ENCODE measurements around the gene LRATD1.

DNA sequence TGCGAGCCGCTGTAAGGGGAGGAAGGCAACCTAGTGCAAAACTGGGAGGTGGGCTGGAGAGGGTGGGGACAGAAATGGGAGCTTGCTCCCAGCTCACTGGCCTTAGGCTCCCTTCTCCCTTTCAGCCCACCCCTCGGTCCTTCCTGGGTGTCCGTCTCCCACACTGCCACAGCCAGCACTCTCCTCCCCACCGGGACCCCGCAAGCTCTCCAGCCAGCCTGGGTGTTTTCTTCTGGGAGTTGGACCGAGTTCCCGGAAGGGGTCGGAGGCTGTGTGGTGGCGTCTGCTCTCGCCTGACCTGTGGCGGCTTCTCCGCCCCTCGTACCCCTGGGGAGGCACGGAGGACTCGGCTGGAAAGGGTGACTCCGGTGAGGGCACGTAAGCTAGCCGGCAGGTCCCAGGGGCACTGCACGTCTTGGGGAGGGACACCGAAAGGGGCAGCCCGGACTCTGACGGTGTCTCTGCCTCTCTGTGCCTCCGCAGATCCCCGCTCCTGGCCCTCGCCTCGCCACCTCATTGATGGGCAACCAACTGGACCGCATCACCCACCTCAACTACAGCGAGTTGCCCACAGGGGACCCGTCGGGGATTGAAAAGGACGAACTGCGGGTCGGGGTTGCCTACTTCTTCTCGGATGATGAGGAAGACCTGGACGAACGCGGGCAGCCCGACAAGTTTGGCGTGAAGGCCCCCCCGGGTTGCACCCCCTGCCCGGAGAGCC, 1.1 kb downstream of the LRATD1 start:
- no peak for TF ChIP-seq SUZ12 (IDR thresholded peaks at IDR 0.05; ENCODE audit: extremely low read depth, insufficient read depth, insufficient read length)
- no peak for TF ChIP-seq YY1 (IDR thresholded peaks at IDR 0.05; ENCODE audit: insufficient read depth, insufficient read length)
- TF ChIP-seq ZNF274 (IDR thresholded peaks at IDR 0.05; ENCODE audit: low read depth, low read length) = no peak

Data from NT2/D1 (cell line).